Astrocyte of the spinal cord (primary cell): ENCODE results near the gene GBP6.

ENCODE experiments used
- DNase-seq: peaks from one replicate; pipeline ENCODE4 v3.0.0; 2011; ENCODE audit warnings: low read depth, low spot score
- H3K4me3 ChIP-seq: 2 replicates; pipeline ENCODE4 v1.5.1; 2011; ENCODE audit warnings: low read depth, mild to moderate bottlenecking, low read length, moderate library complexity
- in situ Hi-C: cut with HindIII; loops from 2 replicates; pipeline ENCODE4 v1.10.0; 2017; ENCODE audit warnings: low sequenced_read_pairs
- TF ChIP-seq, protein P1 (sequence below): IDR thresholded peaks from 2 replicates; pipeline ENCODE4 v1.5.1; 2012; ENCODE audit warnings: low read depth, mild to moderate bottlenecking, low read length, inconsistent platforms

Gene GBP6

DNA sequence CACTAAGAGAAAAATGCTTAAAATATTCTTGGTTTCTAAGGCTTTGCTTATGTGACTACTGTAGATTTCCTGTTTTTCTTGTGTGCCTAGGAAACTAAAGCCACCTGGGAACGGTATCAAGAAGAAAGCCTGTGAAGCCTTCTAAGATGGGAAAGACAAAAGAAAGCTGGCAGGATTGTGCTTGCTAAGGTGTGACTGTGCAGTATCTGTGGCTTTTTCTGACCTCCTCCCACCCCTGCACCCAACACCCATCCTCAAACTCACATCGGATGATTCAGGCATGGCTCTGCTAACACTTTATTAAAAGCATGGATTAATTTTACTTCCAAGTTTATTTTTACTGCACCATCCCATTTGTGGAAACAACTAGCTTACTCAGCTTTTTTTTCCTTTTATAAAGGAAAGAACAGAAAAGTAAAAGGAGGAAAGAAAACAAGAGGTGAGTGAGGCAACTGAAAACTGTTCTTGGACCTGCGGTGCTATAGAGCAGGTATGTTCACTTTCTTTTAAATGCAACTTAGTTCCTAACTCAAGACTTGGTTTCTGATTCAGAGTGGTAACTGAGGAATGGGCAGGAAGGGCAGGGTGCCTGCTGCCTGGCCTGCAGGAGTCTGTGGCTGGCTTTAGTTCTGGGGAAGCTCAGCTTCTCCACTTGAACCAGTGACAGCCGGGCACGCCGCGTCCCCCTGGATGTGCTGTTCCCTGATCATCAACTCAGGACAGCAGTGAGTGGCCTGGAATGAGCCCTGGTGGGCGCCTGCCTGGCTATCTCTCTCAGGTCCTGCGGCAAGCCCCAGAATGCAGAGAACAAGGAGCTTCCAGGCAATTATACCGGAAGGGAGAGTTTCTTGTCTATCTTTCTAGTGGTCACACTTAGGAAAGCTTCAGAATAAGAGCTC is at the start of gene GBP6:
Gene GBP6, plus strand, starts transcription at position 422 of the 899 bp plus-strand sequence. CDS start 4,493 bp downstream, outside the sequence.
- TF ChIP-seq, protein P1, sequence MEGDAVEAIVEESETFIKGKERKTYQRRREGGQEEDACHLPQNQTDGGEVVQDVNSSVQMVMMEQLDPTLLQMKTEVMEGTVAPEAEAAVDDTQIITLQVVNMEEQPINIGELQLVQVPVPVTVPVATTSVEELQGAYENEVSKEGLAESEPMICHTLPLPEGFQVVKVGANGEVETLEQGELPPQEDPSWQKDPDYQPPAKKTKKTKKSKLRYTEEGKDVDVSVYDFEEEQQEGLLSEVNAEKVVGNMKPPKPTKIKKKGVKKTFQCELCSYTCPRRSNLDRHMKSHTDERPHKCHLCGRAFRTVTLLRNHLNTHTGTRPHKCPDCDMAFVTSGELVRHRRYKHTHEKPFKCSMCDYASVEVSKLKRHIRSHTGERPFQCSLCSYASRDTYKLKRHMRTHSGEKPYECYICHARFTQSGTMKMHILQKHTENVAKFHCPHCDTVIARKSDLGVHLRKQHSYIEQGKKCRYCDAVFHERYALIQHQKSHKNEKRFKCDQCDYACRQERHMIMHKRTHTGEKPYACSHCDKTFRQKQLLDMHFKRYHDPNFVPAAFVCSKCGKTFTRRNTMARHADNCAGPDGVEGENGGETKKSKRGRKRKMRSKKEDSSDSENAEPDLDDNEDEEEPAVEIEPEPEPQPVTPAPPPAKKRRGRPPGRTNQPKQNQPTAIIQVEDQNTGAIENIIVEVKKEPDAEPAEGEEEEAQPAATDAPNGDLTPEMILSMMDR, result no peak
- DNase-seq, result no peak
- no peak within 1 kb of the TSS for H3K4me3 ChIP-seq
- in situ Hi-C loops, result no loop called here

- no peak for DNase-seq
- in situ Hi-C loops, result no loop called here
- TF ChIP-seq, protein P1, result no peak
- H3K4me3 ChIP-seq, result no peak overlapping the region
Observed at GRCh38 chr1:89322402-89322801, 41.5 kb upstream of the GBP6 start.

DNA sequence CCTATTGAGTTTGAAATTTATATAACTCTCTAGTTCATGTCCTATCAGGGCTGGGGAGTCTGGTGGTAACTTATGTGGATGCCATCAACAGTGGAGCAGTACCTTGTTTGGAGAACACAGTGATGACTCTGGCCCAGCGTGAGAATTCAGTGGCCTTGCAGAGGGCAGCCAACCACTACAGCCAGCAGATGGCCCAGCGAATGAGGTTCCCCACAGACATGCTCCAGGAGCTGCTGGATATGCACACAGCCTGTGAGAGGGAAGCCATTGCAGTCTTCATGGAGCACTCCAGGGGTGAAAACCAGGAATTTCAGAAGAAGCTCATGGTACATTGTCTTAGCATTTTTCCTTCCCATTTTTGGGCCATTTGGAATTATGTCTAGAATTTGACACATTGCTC is 32.0 kb upstream of the GBP6 start:
- DNase-seq, result no peak
- in situ Hi-C loops, result no loop called here
- TF ChIP-seq, protein P1, result no peak
- no peak overlapping the region for H3K4me3 ChIP-seq

- H3K4me3 ChIP-seq, result no peak overlapping the region
- TF ChIP-seq, protein P1, result no peak
- in situ Hi-C loops, result no loop called here
- DNase-seq, result no peak
Observed at GRCh38 chr1:89332461-89332860, 31.4 kb upstream of the GBP6 start.

DNA sequence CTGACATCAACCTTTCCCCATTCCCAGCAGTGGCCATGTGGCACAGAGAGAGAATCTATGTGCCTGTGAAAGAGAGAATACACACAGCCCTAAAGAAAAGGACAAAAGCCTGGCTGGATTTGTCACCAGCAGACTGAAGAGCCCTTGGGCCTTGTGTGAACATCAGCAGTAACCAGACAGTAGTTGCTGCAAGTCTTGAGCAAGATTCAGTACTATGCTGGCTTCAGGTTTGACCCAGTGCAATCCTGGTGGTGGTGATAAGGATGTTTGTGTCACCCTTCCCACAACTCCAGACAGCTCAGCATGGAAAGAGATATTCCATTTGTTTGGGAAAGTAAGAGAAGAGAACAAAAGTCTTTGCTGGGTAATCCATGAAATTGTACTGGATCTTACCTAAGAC is 28.4 kb upstream of the GBP6 start:
- no peak for DNase-seq
- H3K4me3 ChIP-seq, result no peak overlapping the region
- TF ChIP-seq, protein P1, result no peak
- in situ Hi-C loops, result no loop called here

DNA sequence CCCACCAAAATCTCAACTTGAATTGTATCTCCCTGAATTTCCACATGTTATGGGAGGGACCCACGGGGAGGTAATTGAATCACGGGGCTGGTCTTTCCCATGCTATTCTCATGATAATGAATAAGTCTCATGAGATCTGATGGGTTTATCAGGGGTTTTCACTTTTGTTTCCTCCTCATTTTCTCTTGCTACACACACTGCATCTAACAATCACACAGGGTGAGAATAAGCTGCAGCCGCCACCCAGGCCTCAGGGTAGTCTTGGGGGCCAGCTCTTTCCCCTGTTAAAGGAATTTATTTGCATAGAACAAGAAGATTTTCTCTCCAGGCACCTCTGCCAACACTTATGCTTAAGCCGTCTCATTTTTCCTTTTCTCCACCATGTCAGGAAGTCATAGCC is 26.0 kb upstream of the GBP6 start:
- H3K4me3 ChIP-seq, result no peak overlapping the region
- TF ChIP-seq, protein P1, result no peak
- in situ Hi-C loops, result no loop called here
- DNase-seq, result no peak
